Inferior parietal cortex (tissue), 1 donor: ENCODE measurements around the gene ANKRD16.
A peak's percentile ranks its signal among the peaks of the same experiment; 100 is the strongest.
"Not testable (repeated sequence)": the region's sequence is repeated elsewhere in the genome, so short reads cannot be mapped to it uniquely, and the experiment has no call there.

Source experiments
- DNase-seq: peaks from one replicate; pipeline ENCODE4 v3.0.0-alpha.2; 2016; ENCODE audit errors: extremely low spot score

The ANKRD16 gene

DNA sequence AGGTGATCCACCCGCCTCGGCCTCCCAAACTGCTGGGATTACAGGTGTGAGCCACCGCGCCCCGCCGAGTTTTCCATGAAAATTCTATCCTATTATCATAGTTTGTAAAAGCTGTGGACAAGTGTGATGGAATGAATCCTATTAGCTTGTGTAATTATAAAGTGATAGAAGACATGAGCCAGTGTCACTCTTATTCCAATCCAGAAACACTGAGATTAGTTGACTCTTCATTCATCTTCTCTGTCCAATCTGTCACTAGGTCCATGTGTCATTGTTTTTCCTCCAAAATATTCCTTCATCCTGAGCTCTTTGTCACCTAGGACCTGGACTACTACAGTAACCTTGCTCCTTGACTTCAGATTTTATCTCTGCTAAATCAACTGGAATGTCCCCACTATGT, 13.9 kb upstream of the ANKRD16 start:
- no peak for DNase-seq

GRCh38 chr10:5902511-5903274, 13.0 kb upstream of the ANKRD16 start:
- DNase-seq, result no peak

DNA sequence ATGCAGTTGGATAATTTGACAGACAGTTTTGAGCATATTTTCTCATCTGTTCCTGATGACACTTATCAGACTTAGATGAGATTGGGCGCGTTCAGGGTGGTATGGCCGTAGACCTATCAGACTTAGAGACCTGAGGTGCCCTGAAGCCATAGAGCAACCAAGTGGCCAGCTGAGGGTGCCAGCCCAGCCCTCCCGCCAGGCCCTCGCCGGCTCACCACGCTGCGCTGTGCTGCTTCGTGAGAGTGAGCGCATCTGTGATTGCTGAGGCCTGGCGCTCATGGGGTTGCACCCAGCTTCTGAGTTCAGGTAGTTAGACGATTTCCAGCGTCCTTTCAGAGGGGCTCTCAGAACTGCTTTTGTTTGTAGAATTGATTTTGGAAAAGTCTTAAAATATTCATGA, 10.6 kb upstream of the ANKRD16 start:
- DNase-seq, result no peak

DNA sequence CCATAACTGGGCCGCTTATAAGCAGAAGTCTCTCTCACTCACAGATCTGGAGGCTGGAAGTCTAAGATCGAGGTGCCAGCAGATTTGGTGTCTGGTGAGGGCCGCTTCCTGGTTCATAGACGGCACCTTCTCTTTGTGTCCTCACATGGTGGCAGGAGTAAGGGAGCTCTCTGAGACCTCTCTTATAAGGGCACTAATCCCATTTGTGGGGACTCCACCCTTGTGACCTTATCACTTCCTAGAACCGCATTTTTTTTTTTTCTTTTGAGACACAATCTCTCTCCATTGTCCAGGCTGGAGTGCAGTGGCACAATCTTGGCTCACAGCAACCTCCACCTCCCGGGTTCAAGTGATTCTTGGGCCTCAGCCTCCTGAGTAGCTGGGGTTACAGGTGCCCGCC, 8.5 kb upstream of the ANKRD16 start:
- no peak for DNase-seq

GRCh38 chr10:5897504-5897903, 7.8 kb upstream of the ANKRD16 start:
- DNase-seq, result no peak

DNA sequence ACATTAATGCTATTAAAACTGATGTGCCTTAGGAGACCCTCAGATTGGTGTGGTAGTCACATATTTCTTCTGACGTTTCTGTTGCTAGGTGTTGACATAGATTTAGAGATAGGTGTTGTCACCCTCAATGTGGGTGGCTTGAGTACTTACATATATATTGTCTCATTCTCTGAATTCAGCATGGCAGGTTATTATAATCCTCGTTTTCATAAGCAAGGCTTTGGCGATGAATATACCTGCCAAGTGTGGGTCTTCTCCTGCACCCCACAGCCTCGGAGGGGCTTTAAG, 7.3 kb upstream of the ANKRD16 start:
- no peak for DNase-seq

- no peak for DNase-seq
Observed at GRCh38 chr10:5896208-5897052, 6.7 kb upstream of the ANKRD16 start.

DNA sequence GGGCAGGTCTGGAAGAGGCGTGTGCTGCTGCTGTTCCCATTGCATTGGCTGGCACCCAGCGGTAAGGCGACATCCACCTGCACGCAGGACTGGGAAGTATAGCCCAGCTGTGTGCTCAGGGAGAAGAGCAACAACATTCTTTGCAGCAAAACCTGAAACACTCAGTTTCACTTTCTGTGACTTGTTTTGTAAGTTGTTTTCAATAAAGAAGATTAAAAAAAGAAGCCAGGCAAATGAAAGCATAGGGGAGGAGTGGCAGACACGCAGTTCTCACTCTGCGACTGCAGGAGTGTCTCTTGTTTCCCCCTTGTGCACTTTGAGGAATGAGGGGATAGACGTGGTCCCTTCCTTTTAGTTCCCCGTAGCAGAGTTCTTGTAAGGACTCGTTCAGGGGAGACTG, 6.1 kb upstream of the ANKRD16 start:
- no peak for DNase-seq

DNA sequence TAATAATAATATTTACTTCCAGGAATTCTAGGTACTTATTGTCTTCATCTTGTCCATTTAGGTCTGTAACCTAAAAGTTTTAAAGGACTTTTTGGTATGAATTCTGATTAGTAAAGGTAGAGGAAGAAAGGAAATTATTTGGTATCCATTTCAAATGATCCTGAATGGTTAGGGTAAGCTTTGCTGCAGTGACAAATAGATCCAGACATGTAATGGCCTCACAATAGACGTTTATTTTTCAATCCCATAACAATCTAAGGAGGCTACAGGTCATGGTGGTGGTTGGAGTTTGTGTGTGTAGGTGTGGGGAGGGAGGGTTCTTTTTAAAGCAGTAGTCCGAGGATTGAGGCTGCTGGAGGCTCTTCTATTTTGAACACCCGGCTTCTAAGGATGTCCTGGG, 5.7 kb upstream of the ANKRD16 start:
- no peak for DNase-seq

- no peak for DNase-seq
Observed at GRCh38 chr10:5894873-5895272, 5.2 kb upstream of the ANKRD16 start.

DNA sequence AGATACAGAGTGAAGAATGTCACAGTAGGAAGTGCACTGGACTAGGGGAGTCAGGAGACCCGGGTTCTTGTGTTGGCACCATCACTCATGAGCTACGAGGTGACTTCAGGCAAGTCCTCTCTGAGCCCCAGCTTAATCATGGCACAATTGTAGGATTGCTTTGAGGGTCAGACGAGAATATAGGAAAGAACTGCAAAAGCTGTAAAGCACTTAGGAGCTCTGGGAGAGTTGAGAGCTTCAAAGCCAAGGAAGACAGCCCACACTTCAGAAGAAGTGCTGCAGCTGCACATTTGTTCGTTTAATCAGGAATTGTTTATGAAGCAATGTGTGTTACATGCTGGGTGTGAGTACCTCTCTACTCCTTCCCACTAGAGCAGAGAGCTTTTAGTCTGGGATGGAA, 4.7 kb upstream of the ANKRD16 start:
- no peak for DNase-seq

DNA sequence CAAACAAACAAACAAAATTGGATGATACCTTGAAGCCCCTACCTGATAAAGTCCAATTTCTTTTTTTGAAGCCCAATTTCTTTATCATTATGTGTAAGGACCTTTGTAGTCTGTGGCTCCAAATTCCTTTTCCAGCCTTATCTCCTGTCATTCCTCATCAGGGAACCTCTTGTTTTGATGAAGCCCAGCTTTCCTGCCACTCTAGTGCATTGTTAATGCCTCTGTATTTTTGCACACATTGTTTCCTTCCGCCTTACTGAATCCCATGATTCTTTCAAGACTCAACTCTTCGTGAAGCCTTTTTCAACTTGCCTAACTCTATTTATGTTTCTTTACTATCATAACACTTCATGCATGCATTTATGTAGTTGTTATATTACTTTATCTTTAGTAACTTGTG, 3.6 kb upstream of the ANKRD16 start:
- DNase-seq, result no peak

GRCh38 chr10:5892007-5892406, 2.3 kb upstream of the ANKRD16 start:
- no peak for DNase-seq

GRCh38 chr10:5891009-5891408, 1.3 kb upstream of the ANKRD16 start:
- DNase-seq, result no peak

DNA sequence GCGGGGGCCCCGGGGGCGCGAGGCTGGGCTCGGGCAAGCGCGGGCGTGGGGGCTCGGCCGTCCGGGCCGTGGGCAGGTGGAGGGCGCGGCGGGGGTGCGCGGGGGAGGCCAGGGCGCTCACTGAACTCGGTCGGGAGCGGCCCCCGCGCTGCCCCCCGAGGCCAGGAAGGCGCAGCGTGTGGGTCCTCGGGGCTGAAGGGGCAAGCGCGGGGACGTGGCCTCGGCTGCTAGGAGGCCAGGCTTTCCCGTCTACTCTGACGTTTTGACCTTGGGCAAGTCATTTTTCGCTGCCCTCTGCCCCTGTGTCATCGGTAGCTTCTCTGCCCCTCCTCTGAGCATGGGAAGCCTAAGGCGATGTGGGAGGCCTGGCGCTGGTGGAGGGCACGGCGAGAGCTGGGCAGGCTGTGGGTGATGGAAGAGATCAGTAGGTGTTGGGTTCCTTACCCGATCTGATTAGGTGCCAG, 791 bp upstream of the ANKRD16 start:
- DNase-seq, result no peak

DNA sequence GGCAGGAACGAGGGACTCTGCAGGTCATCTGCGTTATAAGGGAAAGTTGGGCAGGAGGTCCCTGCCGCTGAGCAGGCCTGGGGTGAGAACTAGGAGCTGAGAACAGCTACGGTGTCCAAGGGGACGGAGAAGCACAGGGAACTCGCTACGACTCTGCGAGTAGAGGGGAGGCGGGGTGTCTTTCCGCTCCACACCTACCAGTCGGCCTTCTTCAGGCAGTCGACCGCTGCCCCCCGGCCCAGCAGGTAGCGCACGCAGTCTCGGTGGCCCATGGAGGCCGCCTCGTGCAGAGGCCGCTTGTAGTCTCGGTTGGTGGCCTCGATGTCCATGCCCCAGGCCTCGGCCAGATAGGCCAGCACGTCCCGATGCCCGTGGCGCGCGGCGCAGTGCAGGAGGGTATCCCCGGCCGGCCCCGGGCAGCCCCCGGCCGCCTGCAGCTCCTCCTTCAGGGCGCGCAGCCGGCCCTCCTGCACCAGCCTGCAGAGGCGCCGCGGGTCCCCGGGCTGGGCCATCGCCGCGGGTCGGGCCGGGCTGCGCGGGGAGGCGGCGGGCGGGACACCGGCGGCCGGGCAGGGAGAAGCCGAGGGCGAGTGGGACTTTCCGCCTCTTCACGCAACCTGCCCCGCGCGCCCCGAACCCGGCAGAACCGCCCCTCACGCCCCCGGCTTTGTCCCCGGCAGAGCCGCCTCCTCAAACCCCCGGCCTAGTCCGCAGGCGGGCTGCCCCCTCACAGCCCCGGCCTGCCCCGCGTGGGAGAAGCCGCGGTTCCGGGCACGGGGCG, 660 bp downstream of the ANKRD16 start:
- DNase-seq, result peak; percentile 7

DNA sequence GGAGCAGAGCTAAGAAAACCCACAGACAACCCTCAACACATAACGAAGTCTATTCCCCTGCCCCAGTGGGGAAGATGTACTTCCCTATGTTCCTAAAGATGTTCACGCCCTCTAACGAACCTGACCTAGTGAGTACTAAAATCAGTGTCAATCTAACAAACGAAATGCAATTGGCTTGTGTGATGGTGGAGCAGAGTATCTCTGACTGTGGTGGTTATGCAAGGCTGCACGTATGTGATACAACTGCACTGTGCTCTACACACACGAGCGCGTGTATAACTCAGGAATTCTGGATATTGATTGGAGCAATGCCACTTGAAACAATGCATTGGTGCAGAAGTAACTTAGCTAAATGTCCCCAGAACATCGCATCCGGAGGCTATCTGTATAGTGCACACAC, 1.3 kb downstream of the ANKRD16 start:
- DNase-seq, result peak; percentile 21

- DNase-seq, result no peak
Observed at GRCh38 chr10:5887641-5888040, 2.1 kb downstream of the ANKRD16 start.

DNA sequence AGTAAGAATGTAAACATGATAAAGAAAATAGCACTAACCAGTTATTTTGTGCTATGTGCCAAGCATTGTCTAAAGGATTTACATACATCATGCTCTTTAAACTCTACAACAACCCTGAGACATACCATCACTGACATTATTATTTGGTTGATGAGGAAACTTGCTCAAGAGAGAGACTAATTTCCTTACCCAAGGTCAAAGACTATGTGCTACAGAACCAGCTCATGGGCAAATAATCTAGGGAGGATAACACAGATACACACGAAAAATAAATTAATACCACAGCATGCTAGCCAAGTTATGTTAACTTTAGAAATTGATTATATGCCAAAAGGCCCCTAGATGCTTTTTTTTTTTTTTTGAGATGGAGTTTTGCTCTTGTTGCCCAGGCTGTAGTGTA, 2.7 kb downstream of the ANKRD16 start:
- DNase-seq, result no peak

DNA sequence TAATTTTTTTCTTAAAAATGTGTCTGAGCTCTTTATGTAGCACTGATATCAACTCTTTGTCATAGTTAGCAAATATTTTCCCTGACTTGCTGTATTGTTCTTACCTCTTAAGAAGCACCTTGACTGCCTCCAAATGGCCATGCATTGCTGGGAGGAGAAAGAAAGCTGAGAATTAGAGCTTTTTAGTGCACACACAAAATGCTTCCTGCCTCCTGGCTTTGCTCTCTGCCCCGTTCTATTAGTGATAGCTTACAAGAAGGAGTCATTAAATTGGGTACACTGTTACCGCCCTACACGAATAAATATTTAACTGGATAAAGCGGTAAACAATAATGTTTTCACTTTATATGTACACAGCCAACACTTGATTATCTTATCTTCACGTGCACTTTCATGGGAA, 4.1 kb downstream of the ANKRD16 start:
- DNase-seq, result no peak

GRCh38 chr10:5882961-5883360, 6.7 kb downstream of the ANKRD16 start:
- DNase-seq, result no peak

DNA sequence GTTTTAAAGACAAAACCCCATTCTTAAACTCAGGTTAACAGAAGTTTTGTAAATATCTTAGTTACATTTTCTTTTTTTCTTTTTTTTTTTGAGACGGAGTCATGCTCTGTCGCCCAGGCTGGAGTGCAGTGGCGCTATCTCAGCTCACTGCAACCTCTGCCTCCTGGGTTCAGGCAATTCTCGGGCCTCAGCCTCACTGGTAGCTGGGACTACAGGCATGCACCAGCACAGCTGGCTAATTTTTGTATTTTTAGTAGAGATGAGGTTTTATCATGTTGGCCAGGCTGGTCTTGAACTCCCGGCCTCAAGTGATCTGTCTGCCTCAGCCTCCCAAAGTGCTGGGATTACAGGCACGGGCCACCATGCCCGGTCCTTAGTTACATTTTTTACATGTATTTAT, 12.7 kb downstream of the ANKRD16 start:
- DNase-seq, result not testable (repeated sequence)
